Naive thymus-derived CD8-positive, alpha-beta T cell (primary cell): ENCODE data around the gene ATRNL1. TPM values are rescaled to one million over a fixed set of nuclear protein-coding genes. Genes with fewer than 3 reads are reported as not detected.

Experiments used
- ATAC-seq, 2 donors: fragments of 150-1000 bp; cut with Tn5 transposase in 1 of 2; sonication (Bioruptor Pico), chemical (Tn5 transposase) in 1 of 2; 1 replicate in 1 of 2; 2 replicates in 1 of 2; pipeline ENCODE4 v1.10.0; 2021; ENCODE audit warnings: mild to moderate bottlenecking in 2 of 2, moderate library complexity in 2 of 2
- POLR2A ChIA-PET: fragments of 350-600 bp; sonication (Branson Sonifier 250); formaldehyde crosslinking; loops from one replicate; lab custom pipeline; 2021; ENCODE audit warnings: antibody characterized with exemption; lab: Charles Lee
- DNase-seq, 10 donors: peaks; one replicate each; pipeline versions ENCODE4 v3.0.0 to v3.0.0-alpha.2; 2020 to 2022
- H3K27ac Mint-ChIP-seq, 10 donors: one replicate each; pipeline ENCODE4 v1.8.0; 2020 to 2022; ENCODE audit warnings: mild to moderate bottlenecking in 10 of 10, mixed read lengths in 10 of 10, moderate library complexity in 4 of 10, inconsistent platforms in 1 of 10
- H3K27me3 Mint-ChIP-seq, 5 donors: one replicate each; pipeline ENCODE4 v1.8.0; 2021 to 2022; ENCODE audit warnings: mixed read lengths in 5 of 5
- H3K36me3 Mint-ChIP-seq, 3 donors: one replicate each; pipeline ENCODE4 v1.8.0; 2020 to 2022; ENCODE audit warnings: mixed read lengths in 3 of 3, mild to moderate bottlenecking in 2 of 3, inconsistent platforms in 1 of 3
- H3K4me1 Mint-ChIP-seq, 4 donors: one replicate each; pipeline ENCODE4 v1.8.0; 2021 to 2022; ENCODE audit warnings: mixed read lengths in 4 of 4
- H3K4me3 Mint-ChIP-seq, 10 donors: one replicate each; pipeline ENCODE4 v1.8.0; 2020 to 2022; ENCODE audit warnings: mild to moderate bottlenecking in 10 of 10, mixed read lengths in 10 of 10, moderate library complexity in 6 of 10, inconsistent platforms in 1 of 10
- H3K9me3 Mint-ChIP-seq, 9 donors: one replicate each; pipeline ENCODE4 v1.8.0; 2020 to 2022; ENCODE audit warnings: mixed read lengths in 9 of 9, mild to moderate bottlenecking in 3 of 9, inconsistent platforms in 1 of 9, moderate library complexity in 1 of 9
- polyA plus RNA-seq, 3 donors: library from polyadenylated mRNA; unstranded; fragments of 300-500 nt; fragmentation: Illumina TruSeq; gene quantifications; one replicate each; pipeline ENCODE4 v1.2.3, GENCODE V29; 2021
- total RNA-seq, 8 experiments: library from RNA in 2 of 8; stranded (reverse) in 2 of 8; gene quantifications; one replicate each; pipeline ENCODE4 v1.2.3 and lab custom pipeline; 2021 to 2026

ATRNL1 gene
- not detected for total RNA-seq
- polyA plus RNA-seq, result not detected
- 0 to 0.35 (median 0) reads per million in 6 experiments for total RNA-seq (lab: John Stamatoyannopoulos, UW)

GRCh38 chr10:115093286-115093775 is at the start of gene ATRNL1:
Gene ATRNL1, plus strand, starts transcription at chr10:115093365. Its CDS starts 386 bp downstream, at chr10:115093751.
- peak; percentile 61 to 65 for ATAC-seq
- POLR2A ChIA-PET, result no interaction called here
- peak within 1 kb of the TSS; percentile 76 to 90 (median 80) for H3K4me3 Mint-ChIP-seq
- H3K9me3 Mint-ChIP-seq, result peaks cover 0 to 5% (median 0%) of the 10 kb centered on the region in 9 donors
- H3K27ac Mint-ChIP-seq, result peak within 1 kb of the TSS in 3 of 10 donors; percentile 14 to 57 (median 34)
- H3K27me3 Mint-ChIP-seq, result peaks cover 30 to 62% (median 47%) of the 10 kb centered on the region in 5 donors
- peaks cover 5 to 14% (median 11%) of the 10 kb centered on the region in 4 donors for H3K4me1 Mint-ChIP-seq
- DNase-seq, result peak in 3 of 10 donors; percentile 2 to 17 (median 9)
- no peaks in the 10 kb centered on the region for H3K36me3 Mint-ChIP-seq

- Mint-ChIP-seq H3K27me3 (peaks cover 11 to 28% (median 13%) of the 10 kb centered on the region in 5 donors), H3K4me3 (no peak overlapping the region), H3K4me1 (no peaks in the 10 kb centered on the region), H3K9me3 (no peaks in the 10 kb centered on the region), H3K27ac (no peak overlapping the region), H3K36me3 (no peaks in the 10 kb centered on the region)
- no peak for ATAC-seq
- POLR2A ChIA-PET, result no interaction called here
- DNase-seq, result no peak
Measured at GRCh38 chr10:115043719-115044118, 49.4 kb upstream of the ATRNL1 start.

GRCh38 chr10:115044891-115045290 is 48.3 kb upstream of the ATRNL1 start:
- ATAC-seq (no peak), DNase-seq (no peak)
- H3K36me3 Mint-ChIP-seq, result no peaks in the 10 kb centered on the region
- peaks cover 9 to 19% (median 11%) of the 10 kb centered on the region in 5 donors for H3K27me3 Mint-ChIP-seq
- no peak overlapping the region for H3K4me3 Mint-ChIP-seq
- H3K27ac Mint-ChIP-seq, result no peak overlapping the region
- POLR2A ChIA-PET, result no interaction called here
- H3K4me1 Mint-ChIP-seq, result no peaks in the 10 kb centered on the region
- no peaks in the 10 kb centered on the region for H3K9me3 Mint-ChIP-seq

GRCh38 chr10:115045499-115045898 is 47.7 kb upstream of the ATRNL1 start:
- DNase-seq (no peak), ATAC-seq (no peak)
- Mint-ChIP-seq H3K27ac (no peak overlapping the region), H3K4me3 (no peak overlapping the region), H3K36me3 (no peaks in the 10 kb centered on the region), H3K9me3 (no peaks in the 10 kb centered on the region), H3K4me1 (no peaks in the 10 kb centered on the region), H3K27me3 (peaks cover 9 to 19% (median 11%) of the 10 kb centered on the region in 5 donors)
- POLR2A ChIA-PET, result no interaction called here

- DNase-seq, result no peak
- Mint-ChIP-seq H3K4me1 (no peaks in the 10 kb centered on the region), H3K9me3 (no peaks in the 10 kb centered on the region), H3K4me3 (no peak overlapping the region), H3K27ac (no peak overlapping the region), H3K27me3 (peaks cover 9 to 19% (median 11%) of the 10 kb centered on the region in 5 donors), H3K36me3 (no peaks in the 10 kb centered on the region)
- POLR2A ChIA-PET, result no interaction called here
- no peak for ATAC-seq
Measured at GRCh38 chr10:115046686-115047236, 46.4 kb upstream of the ATRNL1 start.

GRCh38 chr10:115047705-115048104 is 45.5 kb upstream of the ATRNL1 start:
- H3K4me3 Mint-ChIP-seq, result no peak overlapping the region
- H3K27me3 Mint-ChIP-seq, result peaks cover 5 to 19% (median 8%) of the 10 kb centered on the region in 5 donors
- H3K27ac Mint-ChIP-seq, result no peak overlapping the region
- H3K4me1 Mint-ChIP-seq, result no peaks in the 10 kb centered on the region
- POLR2A ChIA-PET, result no interaction called here
- no peak for ATAC-seq
- H3K9me3 Mint-ChIP-seq, result no peaks in the 10 kb centered on the region
- DNase-seq, result no peak
- H3K36me3 Mint-ChIP-seq, result no peaks in the 10 kb centered on the region

GRCh38 chr10:115049318-115049717 is 43.8 kb upstream of the ATRNL1 start:
- DNase-seq (no peak), ATAC-seq (no peak)
- POLR2A ChIA-PET, result no interaction called here
- no peaks in the 10 kb centered on the region for H3K36me3 Mint-ChIP-seq
- H3K27me3 Mint-ChIP-seq, result peaks cover 0 to 10% (median 3%) of the 10 kb centered on the region in 5 donors
- no peaks in the 10 kb centered on the region for H3K9me3 Mint-ChIP-seq
- H3K4me1 Mint-ChIP-seq, result no peaks in the 10 kb centered on the region
- no peak overlapping the region for H3K27ac Mint-ChIP-seq
- H3K4me3 Mint-ChIP-seq, result no peak overlapping the region

- H3K9me3 Mint-ChIP-seq, result no peaks in the 10 kb centered on the region
- ATAC-seq (no peak), DNase-seq (no peak)
- no peaks in the 10 kb centered on the region for H3K36me3 Mint-ChIP-seq
- POLR2A ChIA-PET, result no interaction called here
- no peak overlapping the region for H3K27ac Mint-ChIP-seq
- no peaks in the 10 kb centered on the region for H3K4me1 Mint-ChIP-seq
- peaks cover 0 to 5% (median 0%) of the 10 kb centered on the region in 5 donors for H3K27me3 Mint-ChIP-seq
- H3K4me3 Mint-ChIP-seq, result no peak overlapping the region
Measured at GRCh38 chr10:115049960-115050359, 43.2 kb upstream of the ATRNL1 start.

GRCh38 chr10:115050375-115051010 is 42.7 kb upstream of the ATRNL1 start:
- ATAC-seq, result no peak
- H3K36me3 Mint-ChIP-seq, result no peaks in the 10 kb centered on the region
- no peaks in the 10 kb centered on the region for H3K4me1 Mint-ChIP-seq
- H3K27me3 Mint-ChIP-seq, result peaks cover 0 to 7% (median 0%) of the 10 kb centered on the region in 5 donors
- H3K27ac Mint-ChIP-seq, result no peak overlapping the region
- H3K4me3 Mint-ChIP-seq, result no peak overlapping the region
- no peaks in the 10 kb centered on the region for H3K9me3 Mint-ChIP-seq
- no peak for DNase-seq
- POLR2A ChIA-PET, result no interaction called here

GRCh38 chr10:115051216-115051615 is 41.9 kb upstream of the ATRNL1 start:
- no peak overlapping the region for H3K4me3 Mint-ChIP-seq
- no peak overlapping the region for H3K27ac Mint-ChIP-seq
- POLR2A ChIA-PET, result no interaction called here
- H3K27me3 Mint-ChIP-seq, result peaks cover 0 to 9% (median 0%) of the 10 kb centered on the region in 5 donors
- H3K9me3 Mint-ChIP-seq, result no peaks in the 10 kb centered on the region
- no peaks in the 10 kb centered on the region for H3K36me3 Mint-ChIP-seq
- DNase-seq, result no peak
- ATAC-seq, result no peak
- no peaks in the 10 kb centered on the region for H3K4me1 Mint-ChIP-seq

- Mint-ChIP-seq H3K4me3 (no peak overlapping the region), H3K9me3 (no peaks in the 10 kb centered on the region), H3K4me1 (no peaks in the 10 kb centered on the region), H3K36me3 (no peaks in the 10 kb centered on the region), H3K27ac (no peak overlapping the region), H3K27me3 (peaks cover 0 to 9% (median 0%) of the 10 kb centered on the region in 5 donors)
- ATAC-seq (no peak), DNase-seq (no peak)
- POLR2A ChIA-PET, result no interaction called here
Measured at GRCh38 chr10:115052226-115052625, 40.9 kb upstream of the ATRNL1 start.

GRCh38 chr10:115052728-115053127 is 40.4 kb upstream of the ATRNL1 start:
- H3K27ac Mint-ChIP-seq, result no peak overlapping the region
- no peak for DNase-seq

GRCh38 chr10:115056186-115056585 is 37.0 kb upstream of the ATRNL1 start:
- ATAC-seq (no peak), DNase-seq (no peak)
- POLR2A ChIA-PET, result no interaction called here
- Mint-ChIP-seq H3K9me3 (no peaks in the 10 kb centered on the region), H3K27me3 (peaks cover 3 to 31% (median 13%) of the 10 kb centered on the region in 5 donors), H3K4me3 (no peak overlapping the region), H3K4me1 (no peaks in the 10 kb centered on the region), H3K27ac (no peak overlapping the region), H3K36me3 (no peaks in the 10 kb centered on the region)

More at GRCh38 chr10:115052728-115053127, 40.4 kb upstream of the ATRNL1 start:
- no peaks in the 10 kb centered on the region for H3K36me3 Mint-ChIP-seq
- no peaks in the 10 kb centered on the region for H3K9me3 Mint-ChIP-seq
- no peak for ATAC-seq
- POLR2A ChIA-PET, result no interaction called here
- H3K4me3 Mint-ChIP-seq, result no peak overlapping the region
- peaks cover 0 to 11% (median 0%) of the 10 kb centered on the region in 5 donors for H3K27me3 Mint-ChIP-seq
- H3K4me1 Mint-ChIP-seq, result no peaks in the 10 kb centered on the region
